Measurements from ENCODE around the gene FRAS1.
"Not testable (repeated sequence)": the region's sequence is repeated elsewhere in the genome, so short reads cannot be mapped to it uniquely, and the experiment has no call there.

FRAS1 gene

GRCh38 chr4:78423790-78424189 is 366.7 kb downstream of the FRAS1 start:
- Histone ChIP-seq H3K36me3 (ENCODE audit: insufficient read depth, low read length) (no peaks in the 10 kb centered on the region; the same call in 1 of the 2 replicates), H3K4me1 (ENCODE audit: insufficient read depth, low read length) (no peaks in the 10 kb centered on the region), H3K9me3 (ENCODE audit: control insufficient read depth, insufficient read depth, low read length) (no peaks in the 10 kb centered on the region), H3K9ac (ENCODE audit: low read depth, low read length) (no peak overlapping the region)

DNA sequence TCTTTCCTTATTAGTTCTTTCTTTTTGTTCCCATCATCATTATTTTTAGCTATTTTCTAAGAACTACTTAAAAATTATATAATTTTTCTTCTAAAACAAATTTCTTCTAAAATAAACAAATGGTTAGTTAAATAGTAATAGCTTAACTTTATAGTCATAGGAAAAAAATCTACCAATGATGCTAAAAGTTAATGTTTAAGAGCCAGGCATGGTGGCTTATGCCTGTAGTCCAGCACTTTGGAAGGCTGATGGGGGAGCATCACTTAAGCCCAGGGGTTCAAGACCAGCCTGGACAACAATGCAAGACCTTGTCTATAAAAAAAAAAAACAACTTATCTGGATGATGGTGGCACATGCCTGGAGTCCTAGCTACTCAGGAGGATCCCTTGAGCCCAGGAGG is 367.3 kb downstream of the FRAS1 start:
- no peaks in the 10 kb centered on the region for H3K9me3 ChIP-seq (ENCODE audit: control insufficient read depth, insufficient read depth, low read length)
- H3K9ac ChIP-seq (ENCODE audit: low read depth, low read length): no peak overlapping the region
- no peaks in the 10 kb centered on the region for H3K4me1 ChIP-seq (ENCODE audit: insufficient read depth, low read length)
- peaks cover 5% of the 10 kb centered on the region; the same call in 1 of the 2 replicates for H3K36me3 ChIP-seq (ENCODE audit: insufficient read depth, low read length)

GRCh38 chr4:78426972-78427371 is 369.8 kb downstream of the FRAS1 start:
- Histone ChIP-seq H3K9ac (ENCODE audit: low read depth, low read length) (no peak overlapping the region), H3K9me3 (ENCODE audit: control insufficient read depth, insufficient read depth, low read length) (no peaks in the 10 kb centered on the region), H3K36me3 (ENCODE audit: insufficient read depth, low read length) (peaks cover 5% of the 10 kb centered on the region; the same call in 1 of the 2 replicates), H3K4me1 (ENCODE audit: insufficient read depth, low read length) (no peaks in the 10 kb centered on the region)

DNA sequence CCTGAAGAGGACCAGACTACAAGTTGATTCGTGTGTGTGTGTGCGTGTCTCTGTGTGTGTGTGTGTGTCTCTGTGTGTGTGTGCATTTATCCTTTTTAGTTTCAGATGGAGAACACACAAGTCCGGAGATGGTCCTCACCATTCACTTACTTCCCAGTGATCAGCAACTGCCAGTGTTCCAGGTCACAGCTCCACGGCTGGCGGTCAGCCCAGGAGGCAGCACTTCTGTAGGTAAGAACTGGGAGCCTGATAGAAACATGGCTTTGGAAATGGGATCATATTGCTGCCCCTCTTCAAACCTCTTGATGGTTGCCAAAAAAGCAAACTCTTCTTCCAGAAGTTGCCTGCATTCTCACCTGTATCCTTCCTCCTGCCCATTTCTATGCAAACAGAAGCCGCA is 371.9 kb downstream of the FRAS1 start:
- Histone ChIP-seq H3K4me1 (ENCODE audit: insufficient read depth, low read length) (no peaks in the 10 kb centered on the region), H3K36me3 (ENCODE audit: insufficient read depth, low read length) (peaks cover 5% of the 10 kb centered on the region; the same call in 1 of the 2 replicates), H3K9ac (ENCODE audit: low read depth, low read length) (no peak overlapping the region), H3K9me3 (ENCODE audit: control insufficient read depth, insufficient read depth, low read length) (no peaks in the 10 kb centered on the region)

- H3K9ac ChIP-seq (ENCODE audit: low read depth, low read length): no peak overlapping the region
- no peaks in the 10 kb centered on the region for H3K9me3 ChIP-seq (ENCODE audit: control insufficient read depth, insufficient read depth, low read length)
- H3K36me3 ChIP-seq (ENCODE audit: insufficient read depth, low read length): peaks cover 5% of the 10 kb centered on the region; the same call in 1 of the 2 replicates
- H3K4me1 ChIP-seq (ENCODE audit: insufficient read depth, low read length): no peaks in the 10 kb centered on the region
Measured at GRCh38 chr4:78432896-78433295, 375.8 kb downstream of the FRAS1 start.

DNA sequence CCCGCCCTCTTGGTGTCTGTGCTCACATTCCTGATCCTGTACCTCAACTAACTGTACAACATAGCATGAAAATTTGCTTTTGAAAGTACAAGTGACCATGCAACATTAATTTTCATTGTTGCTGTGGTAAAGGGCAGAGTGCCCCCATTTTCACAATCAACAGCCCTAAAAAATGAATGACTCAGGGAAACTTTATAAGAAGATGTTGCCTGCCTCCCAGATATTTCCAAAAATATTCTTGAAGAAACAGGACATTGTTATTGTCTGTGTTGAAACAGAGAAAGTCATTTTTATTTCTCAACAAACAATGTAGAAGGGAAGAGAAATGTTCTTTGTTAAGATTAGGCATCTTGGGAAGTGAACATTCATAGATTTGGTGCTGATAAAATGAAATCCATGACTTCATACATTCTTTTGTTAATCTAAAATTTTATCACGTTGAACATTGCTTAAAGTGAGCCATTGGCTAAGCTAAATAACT is 380.5 kb downstream of the FRAS1 start:
- no peaks in the 10 kb centered on the region for H3K36me3 ChIP-seq (ENCODE audit: insufficient read depth, low read length)
- H3K9ac ChIP-seq (ENCODE audit: low read depth, low read length): no peak overlapping the region
- H3K4me1 ChIP-seq (ENCODE audit: insufficient read depth, low read length): no peaks in the 10 kb centered on the region
- no peaks in the 10 kb centered on the region for H3K9me3 ChIP-seq (ENCODE audit: control insufficient read depth, insufficient read depth, low read length)

DNA sequence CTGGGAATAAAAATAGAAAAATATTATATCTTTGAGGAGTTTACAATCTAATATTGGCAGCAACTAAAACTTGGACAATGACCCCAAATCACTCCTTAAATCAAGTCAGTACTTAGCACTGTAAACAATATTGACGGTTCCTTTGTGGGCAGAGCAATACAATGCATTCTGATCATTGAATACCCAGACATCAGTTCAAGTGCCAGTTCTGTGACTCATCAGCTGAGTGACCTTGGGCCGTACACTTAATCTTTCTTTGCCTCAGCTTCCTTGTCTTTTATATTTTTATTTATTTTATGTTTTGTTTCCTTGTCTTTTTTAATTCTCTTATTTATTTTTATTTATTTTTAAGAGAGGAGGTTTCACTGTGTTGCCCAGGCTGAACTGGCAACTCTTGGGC is 382.2 kb downstream of the FRAS1 start:
- H3K4me1 ChIP-seq (ENCODE audit: insufficient read depth, low read length): no peaks in the 10 kb centered on the region
- H3K36me3 ChIP-seq (ENCODE audit: insufficient read depth, low read length): no peaks in the 10 kb centered on the region
- H3K9me3 ChIP-seq (ENCODE audit: control insufficient read depth, insufficient read depth, low read length): no peaks in the 10 kb centered on the region
- no peak overlapping the region for H3K9ac ChIP-seq (ENCODE audit: low read depth, low read length)

DNA sequence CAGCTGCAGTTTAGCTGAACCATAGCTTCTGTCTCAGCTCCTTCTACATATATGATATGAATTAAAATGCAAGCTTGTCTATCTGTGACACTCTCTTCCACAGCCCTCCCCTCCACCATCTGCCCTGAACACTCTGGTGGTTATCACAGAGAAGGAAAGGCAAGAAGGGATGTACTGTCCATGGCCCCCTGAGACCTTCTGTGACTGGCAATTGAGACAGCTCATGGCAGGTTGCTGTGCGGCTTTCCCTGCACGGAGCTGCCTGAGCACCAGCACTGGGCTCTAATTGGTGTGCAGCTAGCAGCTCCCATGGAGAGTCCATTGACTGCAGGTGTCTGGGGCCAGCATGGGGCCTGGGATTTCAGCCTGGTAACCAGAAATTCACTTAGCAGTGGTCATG is 384.6 kb downstream of the FRAS1 start:
- Histone ChIP-seq H3K9ac (ENCODE audit: low read depth, low read length) (no peak overlapping the region), H3K9me3 (ENCODE audit: control insufficient read depth, insufficient read depth, low read length) (no peaks in the 10 kb centered on the region), H3K36me3 (ENCODE audit: insufficient read depth, low read length) (no peaks in the 10 kb centered on the region), H3K4me1 (ENCODE audit: insufficient read depth, low read length) (no peaks in the 10 kb centered on the region)

- Histone ChIP-seq H3K36me3 (ENCODE audit: insufficient read depth, low read length) (no peaks in the 10 kb centered on the region), H3K9me3 (ENCODE audit: control insufficient read depth, insufficient read depth, low read length) (no peaks in the 10 kb centered on the region), H3K9ac (ENCODE audit: low read depth, low read length) (no peak overlapping the region), H3K4me1 (ENCODE audit: insufficient read depth, low read length) (no peaks in the 10 kb centered on the region)
Measured at GRCh38 chr4:78446619-78447018, 389.5 kb downstream of the FRAS1 start.

DNA sequence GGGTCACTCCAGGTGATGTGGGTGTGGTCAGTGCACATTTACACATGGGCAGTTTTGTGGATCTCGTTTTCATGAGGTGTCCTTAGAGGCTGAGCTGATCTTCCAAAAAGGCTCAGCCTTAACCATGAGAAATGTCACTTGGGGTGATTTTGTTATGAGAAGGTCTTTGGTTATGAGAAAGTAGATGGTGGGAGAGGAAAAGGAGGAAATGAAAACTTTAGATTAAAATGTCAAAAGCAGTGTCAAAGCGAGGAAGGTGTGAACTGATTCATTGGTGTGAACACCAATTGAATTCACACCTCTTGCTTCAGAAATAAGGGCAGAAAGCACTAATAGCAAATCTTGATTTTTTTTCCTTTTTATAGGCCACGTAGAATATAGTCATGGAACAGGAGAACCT is 394.3 kb downstream of the FRAS1 start:
- no peaks in the 10 kb centered on the region for H3K4me1 ChIP-seq (ENCODE audit: insufficient read depth, low read length)
- H3K9me3 ChIP-seq (ENCODE audit: control insufficient read depth, insufficient read depth, low read length): no peaks in the 10 kb centered on the region
- no peaks in the 10 kb centered on the region for H3K36me3 ChIP-seq (ENCODE audit: insufficient read depth, low read length)
- no peak overlapping the region for H3K9ac ChIP-seq (ENCODE audit: low read depth, low read length)

DNA sequence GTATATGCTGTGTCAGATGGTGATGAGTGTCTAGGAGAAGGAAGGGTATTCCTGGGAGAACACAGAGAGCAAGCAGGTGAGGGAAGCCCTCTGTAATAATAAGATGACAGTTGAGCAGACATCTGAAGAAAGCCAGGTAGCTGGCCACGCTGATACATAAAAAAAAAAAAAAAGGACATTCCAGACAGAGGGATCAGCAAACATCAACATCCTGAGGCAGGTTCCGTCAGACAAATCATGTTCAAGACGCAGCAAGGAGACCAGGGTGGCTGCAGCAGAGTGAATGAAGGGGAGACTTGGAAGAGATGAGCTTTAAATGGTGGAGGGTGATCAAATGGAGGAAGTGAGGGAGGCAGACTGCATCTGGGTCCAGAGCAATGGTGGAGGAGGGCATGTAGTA is 396.9 kb downstream of the FRAS1 start:
- Histone ChIP-seq H3K36me3 (ENCODE audit: insufficient read depth, low read length) (no peaks in the 10 kb centered on the region; the same call in 1 of the 2 replicates), H3K4me1 (ENCODE audit: insufficient read depth, low read length) (no peaks in the 10 kb centered on the region), H3K9ac (ENCODE audit: low read depth, low read length) (no peak overlapping the region)

DNA sequence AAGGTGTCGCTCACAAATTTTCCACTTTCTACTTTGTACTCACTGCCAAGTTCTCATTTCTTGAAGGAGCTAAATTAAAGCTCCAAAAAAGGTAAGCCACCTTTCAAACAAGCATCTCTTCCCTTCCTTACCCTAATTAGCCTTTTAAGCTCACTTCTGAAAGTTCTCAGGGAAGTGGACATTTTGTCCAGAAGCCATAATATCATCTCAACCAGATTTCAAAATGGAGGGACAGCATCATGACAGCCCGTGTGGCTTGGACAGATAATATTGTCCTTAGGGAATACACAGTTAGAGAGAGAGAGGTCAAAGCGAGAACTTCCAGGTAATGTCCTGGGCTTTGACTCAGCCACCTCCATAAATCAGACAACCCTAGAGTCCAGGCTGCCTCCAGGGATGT is 400.6 kb downstream of the FRAS1 start:
- Histone ChIP-seq H3K36me3 (ENCODE audit: insufficient read depth, low read length) (no peaks in the 10 kb centered on the region; the same call in 1 of the 2 replicates), H3K9me3 (ENCODE audit: control insufficient read depth, insufficient read depth, low read length) (no peaks in the 10 kb centered on the region), H3K4me1 (ENCODE audit: insufficient read depth, low read length) (no peaks in the 10 kb centered on the region), H3K9ac (ENCODE audit: low read depth, low read length) (no peak overlapping the region)

More for the DNA sequence above, 396.9 kb downstream of the FRAS1 start:
- no peaks in the 10 kb centered on the region for H3K9me3 ChIP-seq (ENCODE audit: control insufficient read depth, insufficient read depth, low read length)

DNA sequence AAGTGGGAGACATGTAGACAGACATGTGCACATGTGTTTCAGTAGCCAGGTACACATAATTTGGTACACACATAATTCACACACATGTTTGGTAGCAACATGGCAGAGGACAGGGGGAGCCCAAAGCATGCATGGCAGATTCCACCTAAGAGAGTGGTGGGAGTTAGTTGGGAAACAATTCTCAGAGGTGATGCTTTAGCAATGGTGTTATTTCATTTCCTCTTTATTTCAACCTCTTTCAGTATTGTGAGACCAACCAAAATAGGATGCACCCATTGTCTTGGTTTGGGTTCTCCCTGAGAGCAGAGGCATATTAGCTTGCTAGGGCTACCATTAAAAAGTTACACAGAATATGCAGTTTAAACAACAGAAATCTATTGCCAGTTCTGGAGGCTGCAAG is 402.2 kb downstream of the FRAS1 start:
- H3K4me1 ChIP-seq (ENCODE audit: insufficient read depth, low read length): no peaks in the 10 kb centered on the region
- no peaks in the 10 kb centered on the region for H3K9me3 ChIP-seq (ENCODE audit: control insufficient read depth, insufficient read depth, low read length)
- no peaks in the 10 kb centered on the region; the same call in 1 of the 2 replicates for H3K36me3 ChIP-seq (ENCODE audit: insufficient read depth, low read length)
- no peak overlapping the region for H3K9ac ChIP-seq (ENCODE audit: low read depth, low read length)

DNA sequence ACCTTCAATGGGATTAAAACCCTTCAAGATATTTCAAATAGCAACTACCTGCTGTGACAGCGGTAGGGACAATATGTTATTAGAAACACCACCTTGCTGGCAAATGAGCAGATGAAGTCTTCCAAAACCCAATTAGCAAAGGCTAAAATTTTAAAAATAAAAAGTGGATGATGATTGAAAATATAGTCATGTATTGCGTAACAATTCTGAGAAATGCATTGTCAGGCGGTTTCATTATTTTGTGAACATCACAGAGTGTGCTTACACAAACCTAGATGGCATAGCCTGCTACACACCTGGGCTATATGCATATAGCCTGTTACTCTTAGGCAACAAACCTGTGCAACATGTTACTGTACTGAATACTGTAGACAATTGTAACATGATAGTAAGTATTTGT is 403.2 kb downstream of the FRAS1 start:
- H3K4me1 ChIP-seq (ENCODE audit: insufficient read depth, low read length): no peaks in the 10 kb centered on the region
- no peaks in the 10 kb centered on the region; the same call in 1 of the 2 replicates for H3K36me3 ChIP-seq (ENCODE audit: insufficient read depth, low read length)
- H3K9me3 ChIP-seq (ENCODE audit: control insufficient read depth, insufficient read depth, low read length): no peaks in the 10 kb centered on the region

DNA sequence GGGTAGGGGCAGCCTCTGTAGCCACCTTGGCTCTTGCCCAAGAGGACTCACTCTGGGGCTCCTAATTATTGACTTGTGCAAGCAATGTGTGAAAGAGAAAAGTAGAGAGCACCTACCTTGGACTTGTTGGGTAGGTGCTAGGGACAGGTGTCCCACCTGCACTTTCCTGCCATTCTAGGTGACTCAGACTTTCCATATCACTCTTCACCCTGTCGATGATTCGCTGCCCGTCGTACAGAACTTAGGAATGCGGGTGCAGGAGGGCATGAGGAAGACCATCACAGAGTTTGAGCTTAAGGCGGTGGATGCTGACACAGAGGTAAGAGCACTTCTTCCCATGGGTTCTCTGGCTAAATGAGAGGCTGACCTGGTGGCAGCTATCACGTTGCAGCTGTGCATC is 407.1 kb downstream of the FRAS1 start:
- Histone ChIP-seq H3K36me3 (ENCODE audit: insufficient read depth, low read length) (peaks cover 2% of the 10 kb centered on the region), H3K4me1 (ENCODE audit: insufficient read depth, low read length) (no peaks in the 10 kb centered on the region), H3K9ac (ENCODE audit: low read depth, low read length) (no peak overlapping the region), H3K9me3 (ENCODE audit: control insufficient read depth, insufficient read depth, low read length) (no peaks in the 10 kb centered on the region)

More for the DNA sequence above, 403.2 kb downstream of the FRAS1 start:
- H3K9ac ChIP-seq (ENCODE audit: low read depth, low read length): no peak overlapping the region

- H3K36me3 ChIP-seq (ENCODE audit: insufficient read depth, low read length); H3K9me3 ChIP-seq (ENCODE audit: control insufficient read depth, insufficient read depth, low read length); H3K9ac ChIP-seq (ENCODE audit: low read depth, low read length); H3K4me1 ChIP-seq (ENCODE audit: insufficient read depth, low read length): not testable (repeated sequence)
Measured at GRCh38 chr4:78467223-78467622, 410.1 kb downstream of the FRAS1 start.

Measured in ES-I3 (cell line).